ENCODE results near the gene XPC. TPM values are rescaled to one million over a fixed set of nuclear protein-coding genes. Genes with fewer than 3 reads are reported as not detected.

The XPC gene
- total RNA-seq, 1 experiment from 2014 or later, result 34.9 TPM

- TF ChIP-seq ZNF532 (CRISPR knock-in tag; IDR thresholded peaks at IDR 0.05; ENCODE audit: borderline replicate concordance) (no peak), ZBTB43 (CRISPR knock-in tag; IDR thresholded peaks at IDR 0.05) (peak; percentile 33; the same call in 1 of the 2 replicates), GTF2I (CRISPR knock-in tag; conservative IDR thresholded peaks at IDR 0.05) (no peak), E2F1 (CRISPR knock-in tag; IDR thresholded peaks at IDR 0.05) (no peak), CDX4 (CRISPR knock-in tag; IDR thresholded peaks at IDR 0.05; ENCODE audit: borderline replicate concordance) (no peak), EMX1 (CRISPR knock-in tag; IDR thresholded peaks at IDR 0.05) (no peak), HMGXB4 (CRISPR knock-in tag; IDR thresholded peaks at IDR 0.05) (peak; percentile 58; the same call in 1 of the 2 replicates), SMAD3 (CRISPR knock-in tag; IDR thresholded peaks at IDR 0.05; ENCODE audit: borderline replicate concordance) (no peak), SOX15 (CRISPR knock-in tag; IDR thresholded peaks at IDR 0.05) (no peak), NFE2L1 (CRISPR knock-in tag; IDR thresholded peaks at IDR 0.05) (no peak), ZNF138 (CRISPR knock-in tag; conservative IDR thresholded peaks at IDR 0.05) (no peak), AFF4 (CRISPR knock-in tag; IDR thresholded peaks at IDR 0.05; ENCODE audit: borderline replicate concordance) (no peak; the same call in 1 of the 2 replicates)
- TF ChIP-seq, protein P1, sequence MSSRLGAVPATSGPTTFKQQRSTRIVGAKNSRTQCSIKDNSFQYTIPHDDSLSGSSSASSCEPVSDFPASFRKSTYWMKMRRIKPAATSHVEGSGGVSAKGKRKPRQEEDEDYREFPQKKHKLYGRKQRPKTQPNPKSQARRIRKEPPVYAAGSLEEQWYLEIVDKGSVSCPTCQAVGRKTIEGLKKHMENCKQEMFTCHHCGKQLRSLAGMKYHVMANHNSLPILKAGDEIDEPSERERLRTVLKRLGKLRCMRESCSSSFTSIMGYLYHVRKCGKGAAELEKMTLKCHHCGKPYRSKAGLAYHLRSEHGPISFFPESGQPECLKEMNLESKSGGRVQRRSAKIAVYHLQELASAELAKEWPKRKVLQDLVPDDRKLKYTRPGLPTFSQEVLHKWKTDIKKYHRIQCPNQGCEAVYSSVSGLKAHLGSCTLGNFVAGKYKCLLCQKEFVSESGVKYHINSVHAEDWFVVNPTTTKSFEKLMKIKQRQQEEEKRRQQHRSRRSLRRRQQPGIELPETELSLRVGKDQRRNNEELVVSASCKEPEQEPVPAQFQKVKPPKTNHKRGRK (CRISPR knock-in tag; IDR thresholded peaks at IDR 0.05; ENCODE audit: borderline replicate concordance), result no peak
- TF ChIP-seq, protein P2, sequence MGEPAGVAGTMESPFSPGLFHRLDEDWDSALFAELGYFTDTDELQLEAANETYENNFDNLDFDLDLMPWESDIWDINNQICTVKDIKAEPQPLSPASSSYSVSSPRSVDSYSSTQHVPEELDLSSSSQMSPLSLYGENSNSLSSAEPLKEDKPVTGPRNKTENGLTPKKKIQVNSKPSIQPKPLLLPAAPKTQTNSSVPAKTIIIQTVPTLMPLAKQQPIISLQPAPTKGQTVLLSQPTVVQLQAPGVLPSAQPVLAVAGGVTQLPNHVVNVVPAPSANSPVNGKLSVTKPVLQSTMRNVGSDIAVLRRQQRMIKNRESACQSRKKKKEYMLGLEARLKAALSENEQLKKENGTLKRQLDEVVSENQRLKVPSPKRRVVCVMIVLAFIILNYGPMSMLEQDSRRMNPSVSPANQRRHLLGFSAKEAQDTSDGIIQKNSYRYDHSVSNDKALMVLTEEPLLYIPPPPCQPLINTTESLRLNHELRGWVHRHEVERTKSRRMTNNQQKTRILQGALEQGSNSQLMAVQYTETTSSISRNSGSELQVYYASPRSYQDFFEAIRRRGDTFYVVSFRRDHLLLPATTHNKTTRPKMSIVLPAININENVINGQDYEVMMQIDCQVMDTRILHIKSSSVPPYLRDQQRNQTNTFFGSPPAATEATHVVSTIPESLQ (CRISPR knock-in tag; IDR thresholded peaks at IDR 0.05), result no peak
- TF ChIP-seq, protein P3, sequence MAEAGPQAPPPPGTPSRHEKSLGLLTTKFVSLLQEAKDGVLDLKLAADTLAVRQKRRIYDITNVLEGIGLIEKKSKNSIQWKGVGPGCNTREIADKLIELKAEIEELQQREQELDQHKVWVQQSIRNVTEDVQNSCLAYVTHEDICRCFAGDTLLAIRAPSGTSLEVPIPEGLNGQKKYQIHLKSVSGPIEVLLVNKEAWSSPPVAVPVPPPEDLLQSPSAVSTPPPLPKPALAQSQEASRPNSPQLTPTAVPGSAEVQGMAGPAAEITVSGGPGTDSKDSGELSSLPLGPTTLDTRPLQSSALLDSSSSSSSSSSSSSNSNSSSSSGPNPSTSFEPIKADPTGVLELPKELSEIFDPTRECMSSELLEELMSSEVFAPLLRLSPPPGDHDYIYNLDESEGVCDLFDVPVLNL (CRISPR knock-in tag; IDR thresholded peaks at IDR 0.05; ENCODE audit: borderline replicate concordance, low read depth), result peak; percentile 35; the same call in 1 of the 2 replicates
- TF ChIP-seq, protein P4, sequence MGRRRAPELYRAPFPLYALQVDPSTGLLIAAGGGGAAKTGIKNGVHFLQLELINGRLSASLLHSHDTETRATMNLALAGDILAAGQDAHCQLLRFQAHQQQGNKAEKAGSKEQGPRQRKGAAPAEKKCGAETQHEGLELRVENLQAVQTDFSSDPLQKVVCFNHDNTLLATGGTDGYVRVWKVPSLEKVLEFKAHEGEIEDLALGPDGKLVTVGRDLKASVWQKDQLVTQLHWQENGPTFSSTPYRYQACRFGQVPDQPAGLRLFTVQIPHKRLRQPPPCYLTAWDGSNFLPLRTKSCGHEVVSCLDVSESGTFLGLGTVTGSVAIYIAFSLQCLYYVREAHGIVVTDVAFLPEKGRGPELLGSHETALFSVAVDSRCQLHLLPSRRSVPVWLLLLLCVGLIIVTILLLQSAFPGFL (CRISPR knock-in tag; IDR thresholded peaks at IDR 0.05; ENCODE audit: borderline replicate concordance), result no peak
Measured at GRCh38 chr3:14178247-14179113, at the start of gene XPC, which contains the start of gene LSM3 (continued).

Data from WTC11 (cell line).